IPS-15b (cell line): ENCODE data around the gene KIF3A.

Source experiments
- H3K27me3 ChIP-seq: one replicate; pipeline ENCODE4 v1.6.1; 2013; ENCODE audit warnings: low read length; ENCODE audit not compliant: control insufficient read depth, insufficient read depth
- H3K36me3 ChIP-seq: one replicate; pipeline ENCODE4 v1.6.1; 2013; ENCODE audit warnings: low read length; ENCODE audit not compliant: control insufficient read depth, insufficient read depth
- H3K4me1 ChIP-seq: one replicate; pipeline ENCODE4 v1.6.1; 2013; ENCODE audit warnings: mild to moderate bottlenecking, low read length; ENCODE audit not compliant: control insufficient read depth, insufficient read depth
- H3K4me3 ChIP-seq: one replicate; pipeline ENCODE4 v1.5.1; 2013; ENCODE audit warnings: low read depth, low read length
- H3K9ac ChIP-seq: one replicate; pipeline ENCODE4 v1.6.1; 2013; ENCODE audit warnings: low read depth, mild to moderate bottlenecking, low read length
- H3K9me3 ChIP-seq: one replicate; pipeline ENCODE4 v1.6.1; 2013; ENCODE audit warnings: mild to moderate bottlenecking, low read length; ENCODE audit not compliant: control insufficient read depth, insufficient read depth

KIF3A gene

GRCh38 chr5:132776938-132777208, 39.5 kb upstream of the KIF3A start:
- Histone ChIP-seq H3K9me3 (no peaks in the 10 kb centered on the region), H3K27me3 (peaks cover 54% of the 10 kb centered on the region), H3K9ac (no peak overlapping the region), H3K36me3 (no peaks in the 10 kb centered on the region), H3K4me1 (peaks cover 2% of the 10 kb centered on the region), H3K4me3 (peak overlapping the region; percentile 72)

- H3K4me1 ChIP-seq: peaks cover 4% of the 10 kb centered on the region
- no peak overlapping the region for H3K9ac ChIP-seq
Observed at GRCh38 chr5:132776131-132776937, 39.0 kb upstream of the KIF3A start.

GRCh38 chr5:132775476-132775961, 38.2 kb upstream of the KIF3A start:
- Histone ChIP-seq H3K4me3 (no peak overlapping the region), H3K27me3 (peaks cover 44% of the 10 kb centered on the region), H3K9ac (no peak overlapping the region)

More at GRCh38 chr5:132776131-132776937, 39.0 kb upstream of the KIF3A start:
- Histone ChIP-seq H3K36me3 (no peaks in the 10 kb centered on the region), H3K4me3 (peak overlapping the region; percentile 72), H3K27me3 (peaks cover 50% of the 10 kb centered on the region), H3K9me3 (no peaks in the 10 kb centered on the region)

GRCh38 chr5:132774896-132775295, 37.5 kb upstream of the KIF3A start:
- Histone ChIP-seq H3K27me3 (peaks cover 39% of the 10 kb centered on the region), H3K4me1 (peaks cover 4% of the 10 kb centered on the region), H3K4me3 (no peak overlapping the region), H3K36me3 (no peaks in the 10 kb centered on the region), H3K9ac (no peak overlapping the region), H3K9me3 (no peaks in the 10 kb centered on the region)

More at GRCh38 chr5:132775476-132775961, 38.2 kb upstream of the KIF3A start:
- Histone ChIP-seq H3K9me3 (no peaks in the 10 kb centered on the region), H3K36me3 (no peaks in the 10 kb centered on the region), H3K4me1 (peaks cover 4% of the 10 kb centered on the region)

GRCh38 chr5:132774406-132774805, 37.1 kb upstream of the KIF3A start:
- Histone ChIP-seq H3K4me3 (no peak overlapping the region), H3K9ac (no peak overlapping the region), H3K4me1 (peaks cover 4% of the 10 kb centered on the region), H3K9me3 (no peaks in the 10 kb centered on the region), H3K27me3 (peaks cover 35% of the 10 kb centered on the region), H3K36me3 (no peaks in the 10 kb centered on the region)

GRCh38 chr5:132773601-132774355, 36.4 kb upstream of the KIF3A start:
- H3K9me3 ChIP-seq: no peaks in the 10 kb centered on the region
- H3K36me3 ChIP-seq: no peaks in the 10 kb centered on the region
- peaks cover 4% of the 10 kb centered on the region for H3K4me1 ChIP-seq
- H3K27me3 ChIP-seq: peaks cover 28% of the 10 kb centered on the region
- H3K9ac ChIP-seq: no peak overlapping the region
- H3K4me3 ChIP-seq: no peak overlapping the region

- Histone ChIP-seq H3K9ac (no peak overlapping the region), H3K27me3 (peaks cover 22% of the 10 kb centered on the region), H3K9me3 (no peaks in the 10 kb centered on the region), H3K4me3 (no peak overlapping the region), H3K4me1 (peaks cover 4% of the 10 kb centered on the region), H3K36me3 (no peaks in the 10 kb centered on the region)
Observed at GRCh38 chr5:132773114-132773513, 35.8 kb upstream of the KIF3A start.

GRCh38 chr5:132772291-132773070, 35.1 kb upstream of the KIF3A start:
- no peaks in the 10 kb centered on the region for H3K9me3 ChIP-seq
- H3K36me3 ChIP-seq: no peaks in the 10 kb centered on the region
- no peak overlapping the region for H3K4me3 ChIP-seq
- H3K27me3 ChIP-seq: peaks cover 15% of the 10 kb centered on the region
- no peak overlapping the region for H3K9ac ChIP-seq
- H3K4me1 ChIP-seq: peaks cover 4% of the 10 kb centered on the region

- no peaks in the 10 kb centered on the region for H3K36me3 ChIP-seq
- H3K4me1 ChIP-seq: peaks cover 4% of the 10 kb centered on the region
- H3K9ac ChIP-seq: no peak overlapping the region
Observed at GRCh38 chr5:132771503-132771998, 34.2 kb upstream of the KIF3A start.

GRCh38 chr5:132770476-132771159, 33.3 kb upstream of the KIF3A start:
- no peaks in the 10 kb centered on the region for H3K36me3 ChIP-seq
- H3K9ac ChIP-seq: no peak overlapping the region
- no peaks in the 10 kb centered on the region for H3K9me3 ChIP-seq
- no peak overlapping the region for H3K4me3 ChIP-seq
- peaks cover 4% of the 10 kb centered on the region for H3K4me1 ChIP-seq
- H3K27me3 ChIP-seq: peaks cover 7% of the 10 kb centered on the region

More at GRCh38 chr5:132771503-132771998, 34.2 kb upstream of the KIF3A start:
- H3K4me3 ChIP-seq: no peak overlapping the region
- no peaks in the 10 kb centered on the region for H3K9me3 ChIP-seq
- peaks cover 14% of the 10 kb centered on the region for H3K27me3 ChIP-seq

- Histone ChIP-seq H3K4me1 (peaks cover 4% of the 10 kb centered on the region), H3K4me3 (no peak overlapping the region), H3K36me3 (peaks cover 7% of the 10 kb centered on the region), H3K27me3 (no peaks in the 10 kb centered on the region), H3K9ac (no peak overlapping the region), H3K9me3 (no peaks in the 10 kb centered on the region)
Observed at GRCh38 chr5:132768485-132768868, 31.1 kb upstream of the KIF3A start.
